Ishikawa (cell line): ENCODE measurements around the gene NFRKB.

Experiments
- CREB1 ChIP-seq: IDR thresholded peaks from 2 replicates; pipeline ENCODE4 v1.6.1; 2012; ENCODE audit warnings: low read depth
- FOXM1 ChIP-seq: IDR thresholded peaks from 2 replicates; pipeline ENCODE4 v1.6.1; 2012; ENCODE audit warnings: low read depth, borderline replicate concordance
- NFIC ChIP-seq: IDR thresholded peaks from 2 replicates; pipeline ENCODE4 v1.6.1; 2012
- REST ChIP-seq: IDR thresholded peaks from 2 replicates; pipeline ENCODE4 v1.6.1; 2012; ENCODE audit warnings: low read depth, mild to moderate bottlenecking
- YY1 ChIP-seq: IDR thresholded peaks from 2 replicates; pipeline ENCODE4 v1.6.1; 2012; ENCODE audit warnings: low read depth

GRCh38 chr11:129846508-129847335 lies 48.7 kb downstream of the NFRKB start:
- TF ChIP-seq REST (no peak), NFIC (no peak), YY1 (no peak), CREB1 (no peak), FOXM1 (no peak)
